ENCODE data around the gene RNF40.

The RNF40 gene

DNA sequence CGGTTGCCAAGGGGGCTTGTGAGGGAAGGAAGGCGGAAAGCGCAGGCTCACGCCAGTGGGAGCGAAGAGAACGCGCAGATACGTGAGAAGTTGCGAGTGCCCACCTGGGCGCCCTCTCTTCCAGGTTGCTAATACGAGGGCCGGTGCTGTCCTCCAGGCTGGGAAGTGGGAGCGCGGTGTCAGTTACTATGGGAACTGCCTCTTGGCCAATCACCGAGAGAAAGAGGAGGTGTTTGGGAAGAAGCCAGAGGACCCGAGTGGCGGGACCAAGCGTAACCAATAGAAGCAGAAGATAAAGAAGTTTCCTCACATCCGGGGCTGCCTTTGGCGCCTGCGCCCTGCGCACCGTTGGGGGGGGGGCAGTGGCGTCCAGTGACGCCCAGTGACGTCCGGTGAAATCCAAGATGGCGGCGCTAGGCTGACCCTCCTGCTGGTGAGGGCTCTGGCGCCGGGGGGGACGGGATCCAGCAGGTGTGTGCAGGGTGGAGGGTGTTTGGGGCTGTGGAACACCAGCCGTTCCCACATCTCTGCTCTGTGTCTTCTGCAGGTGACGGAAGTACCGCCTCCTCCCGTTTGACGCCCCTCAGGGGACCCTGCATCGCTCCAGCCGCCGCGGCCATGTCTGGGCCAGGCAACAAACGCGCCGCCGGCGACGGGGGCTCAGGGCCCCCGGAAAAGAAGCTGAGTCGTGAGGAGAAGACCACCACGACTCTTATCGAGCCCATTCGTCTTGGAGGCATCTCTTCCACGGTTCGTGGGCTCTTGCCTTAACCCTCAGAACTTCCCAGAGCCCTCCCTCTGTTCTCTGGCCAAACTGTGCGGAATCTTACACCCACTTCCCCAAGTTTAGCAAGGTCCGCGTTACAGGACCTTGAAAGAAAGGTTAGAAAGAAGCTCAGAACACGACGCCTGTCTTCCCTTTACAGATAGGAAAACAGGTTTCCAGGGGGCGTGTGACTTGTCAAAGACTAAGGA, at the start of gene RNF40, which contains the start of gene CFAP119:
Gene RNF40, plus strand, starts transcription at position 395 of the 975 bp plus-strand sequence. Its CDS starts 224 bp downstream, at position 619.
Gene CFAP119, minus strand, starts transcription at position 135 of the 975 bp plus-strand sequence. CDS start 314 bp downstream, outside the sequence.
- peak; percentile 87 for DNase-seq (ENCODE audit: low read depth in 2 of 2)

DNA sequence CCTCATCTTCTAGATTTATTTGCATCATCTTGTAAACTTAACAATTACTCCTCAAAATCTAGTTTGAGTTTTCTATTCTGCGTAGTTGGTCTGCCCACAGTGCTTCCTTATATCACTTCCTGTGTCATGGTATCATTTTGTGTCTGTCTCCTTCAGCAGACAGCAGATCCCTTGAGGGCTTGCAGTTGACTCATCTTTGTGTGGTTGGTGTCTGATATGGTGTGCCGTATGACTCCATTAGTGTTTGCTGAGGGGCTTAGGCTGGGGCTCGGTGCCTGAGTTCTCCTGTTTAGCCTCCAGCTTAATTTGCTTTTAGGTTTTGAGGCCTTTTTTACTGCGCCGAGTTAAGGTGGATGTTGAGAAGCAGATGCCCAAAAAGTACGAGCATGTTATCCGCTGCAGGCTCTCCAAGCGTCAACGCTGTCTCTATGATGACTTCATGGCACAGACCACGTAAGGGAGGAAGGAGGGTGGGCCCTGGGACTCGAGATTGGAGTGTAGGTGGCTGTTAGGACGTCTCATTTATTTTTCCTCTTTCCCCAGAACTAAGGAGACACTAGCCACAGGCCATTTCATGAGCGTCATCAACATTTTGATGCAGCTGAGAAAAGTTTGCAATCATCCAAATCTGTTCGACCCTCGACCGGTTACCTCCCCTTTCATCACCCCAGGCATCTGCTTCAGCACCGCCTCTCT, 46.2 kb upstream of the RNF40 start:
- peak; percentile 23 to 31 for DNase-seq (ENCODE audit: low read depth in 2 of 2)

DNA sequence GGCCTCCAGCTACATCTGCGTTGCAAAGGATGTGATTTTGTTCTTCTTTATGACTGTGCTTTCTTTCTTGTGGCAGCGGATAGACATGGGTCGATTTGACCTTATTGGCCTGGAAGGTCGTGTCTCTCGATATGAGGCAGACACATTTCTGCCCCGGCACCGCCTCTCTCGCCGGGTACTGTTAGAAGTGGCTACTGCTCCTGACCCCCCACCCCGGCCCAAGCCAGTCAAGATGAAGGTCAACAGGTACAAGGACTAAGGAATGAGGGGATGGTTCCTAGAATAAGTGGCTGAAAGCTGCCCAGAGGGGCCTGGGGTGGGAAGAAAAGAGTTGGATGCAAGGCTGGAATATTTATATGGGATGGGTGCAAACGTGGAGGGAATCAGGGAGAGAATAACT, 42.0 kb upstream of the RNF40 start:
- no peak for DNase-seq (ENCODE audit: low read depth in 2 of 2)

DNA sequence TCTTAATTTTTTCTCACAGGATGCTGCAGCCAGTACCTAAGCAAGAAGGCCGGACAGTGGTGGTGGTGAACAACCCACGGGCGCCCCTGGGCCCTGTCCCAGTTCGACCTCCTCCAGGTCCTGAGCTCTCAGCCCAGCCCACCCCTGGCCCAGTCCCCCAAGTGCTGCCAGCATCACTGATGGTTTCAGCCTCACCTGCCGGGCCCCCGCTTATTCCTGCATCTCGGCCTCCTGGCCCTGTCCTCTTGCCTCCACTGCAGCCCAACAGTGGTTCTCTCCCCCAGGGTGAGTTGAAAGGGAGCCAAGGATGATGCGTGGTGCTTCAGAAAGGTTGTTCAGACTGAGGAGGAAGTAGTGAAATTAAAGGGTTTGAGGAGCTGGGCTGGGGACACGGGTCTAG, 41.4 kb upstream of the RNF40 start:
- DNase-seq (ENCODE audit: low read depth in 2 of 2), result no peak

DNA sequence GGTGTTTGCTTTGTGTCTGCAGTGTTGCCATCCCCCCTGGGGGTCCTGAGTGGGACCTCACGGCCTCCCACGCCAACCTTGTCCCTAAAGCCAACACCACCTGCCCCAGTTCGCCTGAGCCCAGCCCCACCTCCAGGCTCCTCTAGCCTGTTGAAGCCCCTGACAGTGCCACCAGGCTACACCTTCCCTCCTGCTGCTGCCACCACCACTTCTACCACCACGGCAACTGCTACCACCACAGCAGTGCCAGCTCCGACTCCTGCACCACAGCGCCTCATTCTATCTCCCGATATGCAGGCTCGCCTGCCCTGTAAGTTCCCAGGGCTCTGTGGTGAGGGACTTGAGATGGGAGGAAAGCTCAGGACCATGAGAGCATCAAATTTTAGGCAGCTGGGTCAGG, 41.0 kb upstream of the RNF40 start:
- no peak for DNase-seq (ENCODE audit: low read depth in 2 of 2)

DNA sequence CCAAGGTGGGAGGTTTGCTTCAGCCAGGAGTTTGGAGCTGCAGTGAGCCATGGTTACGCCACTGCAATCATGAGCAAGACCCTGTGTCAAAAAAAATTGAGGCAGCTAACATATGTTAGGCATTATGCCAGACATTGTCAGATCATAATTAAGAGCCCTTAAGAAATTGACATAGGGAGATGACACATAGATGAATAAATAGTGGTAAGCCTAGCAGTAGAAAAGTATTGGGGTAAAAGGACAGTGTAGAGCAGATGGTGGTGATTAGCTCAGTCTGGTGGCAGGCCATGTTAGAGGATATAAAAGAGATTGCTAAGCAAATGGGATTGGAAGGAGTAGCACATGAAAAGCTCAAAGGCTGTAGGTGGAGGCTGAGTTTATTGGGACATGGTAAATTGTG, 40.5 kb upstream of the RNF40 start:
- DNase-seq (ENCODE audit: low read depth in 2 of 2), result no peak

DNA sequence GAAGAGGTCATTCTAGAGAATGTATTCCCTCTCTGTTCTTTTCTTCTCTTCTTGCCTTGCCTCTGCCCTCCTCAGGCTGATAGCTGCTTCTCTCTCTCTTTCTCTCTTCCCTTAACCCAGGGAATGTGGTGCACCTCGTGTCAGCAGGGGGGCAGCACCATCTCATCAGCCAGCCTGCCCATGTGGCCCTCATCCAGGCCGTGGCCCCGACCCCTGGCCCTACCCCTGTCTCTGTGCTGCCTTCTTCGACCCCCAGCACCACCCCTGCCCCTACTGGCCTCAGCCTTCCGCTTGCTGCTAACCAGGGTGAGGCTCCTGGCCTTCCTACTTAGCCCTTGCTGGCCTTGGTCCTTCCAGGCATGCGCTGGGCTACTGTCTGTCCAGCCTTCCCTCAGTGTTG, 39.7 kb upstream of the RNF40 start:
- no peak for DNase-seq (ENCODE audit: low read depth in 2 of 2)

DNA sequence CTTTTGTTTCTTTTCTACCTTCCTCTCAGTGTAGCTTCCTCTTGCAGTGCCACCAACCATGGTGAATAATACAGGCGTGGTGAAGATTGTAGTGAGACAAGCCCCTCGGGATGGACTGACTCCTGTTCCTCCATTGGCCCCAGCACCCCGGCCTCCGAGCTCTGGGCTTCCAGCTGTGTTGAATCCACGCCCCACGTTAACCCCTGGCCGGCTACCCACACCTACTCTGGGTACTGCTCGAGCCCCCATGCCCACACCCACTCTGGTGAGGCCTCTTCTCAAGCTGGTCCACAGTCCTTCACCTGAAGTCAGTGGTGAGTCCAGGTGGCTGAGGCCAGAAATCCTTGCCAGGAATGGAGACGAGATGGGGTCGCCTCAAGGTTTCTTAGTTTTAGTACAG, 39.2 kb upstream of the RNF40 start:
- DNase-seq (ENCODE audit: low read depth in 2 of 2), result no peak

DNA sequence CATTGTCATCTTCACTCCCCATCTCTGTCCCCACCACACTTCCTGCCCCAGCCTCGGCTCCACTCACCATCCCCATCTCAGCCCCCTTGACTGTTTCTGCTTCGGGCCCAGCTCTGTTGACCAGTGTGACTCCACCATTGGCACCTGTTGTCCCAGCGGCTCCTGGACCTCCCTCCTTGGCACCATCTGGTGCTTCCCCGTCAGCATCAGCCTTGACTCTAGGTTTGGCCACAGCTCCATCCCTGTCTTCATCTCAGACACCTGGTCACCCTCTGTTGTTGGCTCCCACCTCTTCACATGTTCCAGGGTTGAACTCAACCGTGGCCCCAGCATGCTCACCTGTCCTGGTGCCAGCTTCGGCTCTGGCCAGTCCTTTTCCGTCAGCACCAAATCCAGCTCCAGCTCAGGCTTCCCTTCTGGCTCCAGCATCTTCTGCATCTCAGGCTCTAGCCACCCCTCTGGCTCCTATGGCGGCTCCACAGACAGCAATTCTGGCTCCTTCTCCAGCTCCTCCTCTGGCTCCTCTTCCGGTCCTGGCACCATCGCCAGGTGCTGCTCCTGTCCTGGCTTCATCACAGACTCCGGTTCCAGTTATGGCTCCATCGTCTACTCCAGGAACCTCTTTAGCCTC, 38.3 kb upstream of the RNF40 start:
- no peak for DNase-seq (ENCODE audit: low read depth in 2 of 2)

DNA sequence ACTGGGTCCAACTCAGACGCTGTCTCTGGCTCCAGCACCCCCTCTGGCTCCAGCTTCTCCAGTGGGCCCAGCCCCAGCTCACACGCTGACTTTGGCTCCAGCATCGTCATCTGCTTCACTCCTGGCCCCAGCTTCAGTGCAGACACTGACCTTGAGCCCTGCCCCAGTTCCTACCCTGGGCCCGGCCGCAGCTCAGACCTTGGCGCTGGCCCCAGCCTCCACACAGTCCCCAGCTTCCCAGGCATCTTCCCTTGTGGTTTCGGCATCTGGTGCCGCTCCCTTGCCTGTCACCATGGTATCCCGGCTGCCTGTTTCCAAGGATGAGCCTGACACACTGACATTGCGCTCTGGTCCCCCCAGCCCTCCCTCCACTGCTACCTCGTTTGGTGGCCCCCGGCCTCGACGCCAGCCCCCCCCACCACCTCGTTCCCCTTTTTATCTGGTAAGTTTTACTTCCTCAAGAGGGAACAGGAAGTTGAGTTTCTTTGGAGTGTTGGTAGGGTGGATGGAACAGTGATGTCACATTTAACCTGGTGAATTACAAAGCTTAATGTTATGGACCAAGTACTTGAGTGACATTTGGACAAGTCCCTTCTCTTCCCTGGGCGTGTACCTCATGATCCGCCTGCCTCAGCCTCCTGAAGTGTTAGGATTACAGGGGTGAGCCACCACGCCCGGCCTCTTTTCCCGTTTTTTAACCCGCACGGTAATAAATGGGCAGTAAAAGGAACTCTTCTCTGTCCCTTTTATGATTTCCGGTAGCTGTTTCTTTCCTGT, 37.3 kb upstream of the RNF40 start:
- no peak for DNase-seq (ENCODE audit: low read depth in 2 of 2)

DNA sequence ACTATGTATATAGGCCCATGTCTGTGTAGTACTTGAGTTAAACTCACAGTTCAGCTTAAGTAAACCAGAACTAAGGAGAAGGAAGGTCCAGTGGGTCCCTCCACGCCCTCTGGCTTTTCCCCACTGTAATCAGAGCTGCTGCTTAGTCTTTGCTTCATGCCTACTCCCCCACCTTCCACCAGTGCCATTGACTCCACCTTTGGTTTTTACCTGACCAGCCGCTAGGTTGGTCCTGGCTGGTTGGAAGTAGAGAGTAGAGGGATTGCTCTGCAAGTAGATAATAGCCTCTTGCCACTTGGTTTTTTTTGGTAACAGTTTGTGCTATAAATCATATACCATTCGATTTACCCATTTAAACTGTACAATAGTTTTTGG, 36.7 kb upstream of the RNF40 start:
- DNase-seq (ENCODE audit: low read depth in 2 of 2), result no peak

DNA sequence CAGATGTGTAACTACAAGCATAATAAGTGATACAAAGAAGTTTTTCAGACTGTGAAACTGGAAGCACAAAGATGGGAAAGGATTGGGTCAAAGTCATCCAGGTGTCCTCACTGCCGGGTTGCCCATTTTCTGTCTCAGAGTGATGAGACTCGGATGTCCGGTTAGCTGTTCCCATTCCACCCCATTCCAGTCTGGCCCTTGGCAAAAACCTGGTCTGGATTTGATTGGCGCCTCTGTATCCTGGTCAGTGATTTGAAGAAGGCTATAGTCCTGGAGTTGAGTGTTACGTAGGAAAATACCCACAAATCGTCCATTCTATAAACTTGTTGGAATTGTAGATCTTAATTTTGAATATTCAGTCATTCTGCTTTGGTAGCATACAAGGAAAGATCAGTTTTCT, 33.8 kb upstream of the RNF40 start:
- no peak for DNase-seq (ENCODE audit: low read depth in 2 of 2)

DNA sequence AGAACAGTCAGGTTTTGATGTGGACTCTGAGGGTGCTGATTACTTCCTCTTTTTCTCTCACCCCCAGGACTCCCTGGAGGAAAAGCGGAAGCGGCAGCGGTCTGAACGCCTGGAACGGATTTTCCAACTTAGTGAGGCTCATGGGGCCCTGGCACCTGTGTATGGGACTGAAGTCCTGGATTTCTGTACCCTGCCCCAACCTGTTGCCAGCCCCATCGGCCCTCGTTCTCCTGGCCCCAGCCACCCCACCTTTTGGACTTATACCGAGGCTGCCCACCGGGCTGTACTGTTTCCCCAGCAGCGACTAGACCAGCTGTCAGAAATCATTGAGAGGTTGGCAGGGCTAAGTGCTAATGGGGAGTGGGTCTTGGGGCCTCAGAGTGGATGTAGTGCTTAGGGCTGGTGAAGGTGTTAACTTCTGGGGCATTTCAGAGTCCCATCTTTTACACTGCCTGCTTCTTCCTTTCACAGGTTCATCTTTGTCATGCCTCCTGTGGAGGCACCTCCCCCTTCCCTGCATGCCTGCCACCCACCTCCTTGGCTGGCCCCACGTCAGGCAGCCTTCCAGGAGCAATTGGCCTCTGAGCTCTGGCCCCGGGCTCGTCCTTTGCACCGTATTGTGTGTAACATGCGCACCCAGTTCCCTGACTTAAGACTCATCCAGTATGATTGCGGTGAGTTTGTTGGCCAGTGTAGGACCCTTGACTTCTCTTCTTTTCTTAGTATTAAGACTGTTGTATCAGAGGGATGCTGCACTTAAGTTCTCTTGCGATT, 33.0 kb upstream of the RNF40 start:
- no peak for DNase-seq (ENCODE audit: low read depth in 2 of 2)

DNA sequence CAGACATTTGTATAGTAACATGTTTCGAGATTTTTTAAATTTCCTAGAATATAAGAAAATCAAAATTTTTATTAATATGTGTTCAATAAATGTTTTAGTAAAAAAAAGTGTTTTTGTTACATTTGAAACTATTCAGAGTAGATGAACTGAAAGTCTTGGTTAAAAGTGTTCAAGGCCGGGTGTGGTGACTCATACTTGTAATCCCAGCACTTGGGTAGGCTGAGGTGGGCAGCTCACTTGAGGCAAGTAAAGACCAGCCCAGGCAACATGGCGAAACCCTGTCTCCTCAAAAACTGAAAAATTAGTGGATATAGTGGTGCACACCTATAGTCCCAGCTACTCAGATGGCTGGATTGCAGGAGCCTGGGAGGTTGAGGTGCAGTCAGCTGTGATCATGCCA, 30.7 kb upstream of the RNF40 start:
- no peak for DNase-seq (ENCODE audit: low read depth in 2 of 2)

DNA sequence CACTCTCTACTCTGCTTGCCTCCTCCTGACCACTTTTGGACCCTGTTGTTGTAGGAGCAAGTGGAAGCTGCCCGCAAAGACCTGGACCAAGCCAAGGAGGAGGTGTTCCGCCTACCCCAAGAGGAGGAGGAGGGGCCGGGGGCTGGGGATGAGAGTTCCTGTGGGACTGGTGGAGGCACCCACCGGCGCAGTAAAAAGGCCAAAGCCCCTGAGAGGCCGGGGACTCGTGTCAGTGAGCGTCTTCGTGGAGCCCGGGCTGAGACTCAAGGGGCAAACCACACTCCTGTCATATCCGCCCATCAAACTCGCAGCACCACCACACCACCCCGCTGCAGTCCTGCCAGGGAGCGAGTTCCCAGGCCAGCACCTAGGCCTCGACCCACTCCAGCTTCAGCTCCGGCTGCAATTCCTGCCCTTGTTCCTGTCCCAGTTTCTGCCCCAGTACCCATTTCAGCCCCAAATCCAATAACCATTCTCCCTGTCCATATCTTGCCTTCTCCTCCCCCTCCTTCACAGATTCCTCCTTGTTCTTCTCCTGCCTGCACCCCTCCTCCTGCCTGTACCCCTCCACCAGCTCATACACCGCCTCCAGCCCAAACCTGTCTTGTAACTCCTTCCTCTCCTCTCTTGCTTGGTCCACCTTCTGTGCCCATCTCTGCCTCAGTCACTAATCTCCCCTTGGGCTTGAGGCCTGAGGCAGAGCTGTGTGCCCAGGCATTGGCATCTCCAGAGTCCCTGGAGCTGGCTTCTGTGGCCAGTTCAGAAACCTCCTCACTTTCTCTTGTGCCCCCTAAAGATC, 24.9 kb upstream of the RNF40 start:
- DNase-seq (ENCODE audit: low read depth in 2 of 2), result no peak

DNA sequence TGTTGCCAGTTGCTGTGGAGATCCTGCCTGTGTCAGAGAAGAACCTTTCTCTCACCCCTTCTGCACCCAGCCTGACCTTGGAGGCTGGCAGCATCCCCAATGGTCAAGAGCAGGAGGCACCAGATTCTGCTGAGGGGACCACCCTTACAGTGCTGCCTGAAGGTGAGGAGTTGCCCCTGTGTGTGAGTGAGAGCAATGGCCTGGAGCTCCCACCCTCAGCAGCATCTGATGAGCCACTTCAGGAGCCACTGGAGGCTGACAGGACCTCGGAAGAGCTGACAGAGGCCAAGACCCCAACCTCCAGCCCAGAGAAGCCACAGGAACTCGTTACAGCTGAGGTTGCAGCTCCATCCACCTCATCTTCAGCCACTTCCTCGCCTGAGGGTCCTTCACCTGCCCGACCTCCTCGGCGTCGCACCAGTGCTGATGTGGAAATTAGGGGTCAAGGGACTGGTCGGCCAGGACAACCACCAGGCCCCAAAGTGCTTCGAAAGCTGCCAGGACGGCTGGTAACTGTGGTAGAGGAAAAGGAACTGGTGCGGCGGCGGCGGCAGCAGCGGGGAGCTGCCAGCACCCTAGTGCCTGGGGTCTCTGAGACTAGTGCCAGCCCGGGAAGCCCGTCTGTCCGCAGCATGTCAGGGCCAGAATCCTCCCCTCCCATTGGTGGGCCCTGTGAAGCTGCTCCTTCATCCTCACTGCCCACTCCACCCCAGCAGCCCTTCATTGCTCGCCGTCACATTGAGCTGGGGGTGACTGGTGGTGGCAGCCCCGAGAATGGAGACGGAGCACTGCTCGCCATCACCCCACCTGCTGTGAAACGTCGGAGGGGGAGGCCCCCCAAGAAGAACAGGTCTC, 24.1 kb upstream of the RNF40 start:
- DNase-seq (ENCODE audit: low read depth in 2 of 2), result no peak

DNA sequence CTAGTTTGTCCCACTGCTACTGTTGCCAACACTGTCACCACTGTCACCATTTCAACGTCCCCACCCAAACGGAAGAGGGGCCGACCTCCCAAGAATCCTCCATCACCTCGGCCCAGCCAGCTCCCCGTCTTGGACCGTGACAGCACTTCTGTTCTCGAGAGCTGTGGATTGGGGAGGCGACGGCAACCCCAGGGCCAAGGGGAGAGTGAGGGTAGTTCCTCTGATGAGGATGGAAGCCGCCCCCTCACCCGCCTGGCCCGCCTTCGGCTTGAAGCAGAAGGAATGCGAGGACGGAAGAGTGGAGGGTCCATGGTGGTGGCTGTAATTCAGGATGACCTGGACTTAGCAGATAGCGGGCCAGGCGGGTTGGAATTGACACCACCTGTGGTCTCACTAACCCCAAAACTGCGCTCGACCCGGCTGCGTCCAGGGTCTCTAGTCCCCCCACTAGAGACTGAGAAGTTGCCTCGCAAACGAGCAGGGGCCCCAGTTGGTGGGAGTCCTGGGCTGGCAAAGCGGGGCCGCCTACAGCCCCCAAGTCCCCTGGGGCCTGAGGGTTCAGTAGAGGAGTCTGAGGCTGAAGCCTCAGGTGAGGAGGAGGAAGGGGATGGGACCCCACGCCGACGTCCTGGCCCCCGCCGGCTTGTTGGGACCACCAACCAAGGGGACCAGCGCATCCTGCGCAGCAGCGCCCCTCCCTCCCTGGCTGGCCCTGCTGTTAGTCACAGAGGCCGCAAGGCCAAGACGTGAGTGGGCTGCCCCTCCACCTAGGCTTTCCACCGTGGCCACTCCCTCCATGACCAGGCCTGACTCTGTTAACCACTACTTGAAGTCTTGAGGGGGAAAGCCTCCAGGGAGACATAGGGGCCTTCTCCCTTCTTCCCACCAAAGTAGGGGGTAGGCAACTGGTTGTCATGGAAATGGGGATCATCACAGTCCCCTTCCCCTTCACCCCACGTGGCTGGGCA, 22.9 kb upstream of the RNF40 start:
- no peak for DNase-seq (ENCODE audit: low read depth in 2 of 2)

Data from stimulated activated CD4-positive, alpha-beta T cell treated with anti-CD3 and anti-CD28 coated beads, Interleukin-15, amount 100 ng/mL, for 48 hours (primary cell).